Rectal smooth muscle tissue (tissue), 1 donor: ENCODE results near the gene KLHL17.

Experiments
- H3K27ac ChIP-seq: one replicate; pipeline ENCODE4 v1.7.0; 2013; ENCODE audit warnings: low read depth, low read length, inconsistent platforms
- H3K27me3 ChIP-seq: one replicate; pipeline ENCODE4 v1.7.0; 2013; ENCODE audit warnings: low read length; ENCODE audit not compliant: control insufficient read depth, insufficient read depth
- H3K36me3 ChIP-seq: one replicate; pipeline ENCODE4 v1.7.0; 2013; ENCODE audit warnings: low read length; ENCODE audit not compliant: control insufficient read depth, insufficient read depth
- H3K4me1 ChIP-seq: one replicate; pipeline ENCODE4 v1.7.0; 2013; ENCODE audit warnings: low read length; ENCODE audit not compliant: control insufficient read depth, insufficient read depth
- H3K4me3 ChIP-seq: one replicate; pipeline ENCODE4 v1.7.0; 2013; ENCODE audit warnings: low read length
- H3K9ac ChIP-seq: one replicate; pipeline ENCODE4 v1.7.0; 2013; ENCODE audit warnings: low read length

The KLHL17 gene

GRCh38 chr1:952603-953002 is 7.8 kb upstream of the KLHL17 start:
- H3K4me3 ChIP-seq: no peak overlapping the region
- no peaks in the 10 kb centered on the region for H3K27me3 ChIP-seq
- H3K36me3 ChIP-seq: peaks cover 46% of the 10 kb centered on the region
- H3K4me1 ChIP-seq: peaks cover 1% of the 10 kb centered on the region
- no peak overlapping the region for H3K27ac ChIP-seq
- no peak overlapping the region for H3K9ac ChIP-seq

GRCh38 chr1:953524-954320 is 6.7 kb upstream of the KLHL17 start:
- Histone ChIP-seq H3K36me3 (peaks cover 40% of the 10 kb centered on the region), H3K27ac (no peak overlapping the region), H3K4me1 (peaks cover 4% of the 10 kb centered on the region), H3K9ac (no peak overlapping the region), H3K4me3 (no peak overlapping the region), H3K27me3 (no peaks in the 10 kb centered on the region)

- no peaks in the 10 kb centered on the region for H3K27me3 ChIP-seq
- no peak overlapping the region for H3K27ac ChIP-seq
- H3K9ac ChIP-seq: no peak overlapping the region
- H3K4me1 ChIP-seq: peaks cover 4% of the 10 kb centered on the region
- H3K36me3 ChIP-seq: peaks cover 39% of the 10 kb centered on the region
- no peak overlapping the region for H3K4me3 ChIP-seq
These were observed 5.5 kb upstream of the KLHL17 start for GRCh38 chr1:954927-955326.

GRCh38 chr1:955474-955873 is 4.9 kb upstream of the KLHL17 start:
- Histone ChIP-seq H3K9ac (no peak overlapping the region), H3K27ac (no peak overlapping the region), H3K36me3 (peaks cover 34% of the 10 kb centered on the region), H3K4me1 (peaks cover 4% of the 10 kb centered on the region), H3K4me3 (no peak overlapping the region), H3K27me3 (no peaks in the 10 kb centered on the region)

GRCh38 chr1:956636-957035 is 3.7 kb upstream of the KLHL17 start:
- H3K27me3 ChIP-seq: no peaks in the 10 kb centered on the region

GRCh38 chr1:958823-959730 is 1.3 kb upstream of the KLHL17 start, which contains the start of gene NOC2L:
Gene NOC2L (minus strand): TSS chr1:959256. CDS start chr1:959240, 16 bp downstream.
- H3K4me1 ChIP-seq: peaks cover 4% of the 10 kb centered on the region
- peak within 1 kb of the TSS; percentile 22 for H3K27ac ChIP-seq
- peak within 1 kb of the TSS; percentile 57 for H3K9ac ChIP-seq
- H3K36me3 ChIP-seq: peaks cover 19% of the 10 kb centered on the region
- peak within 1 kb of the TSS; percentile 94 for H3K4me3 ChIP-seq
- no peaks in the 10 kb centered on the region for H3K27me3 ChIP-seq

More at GRCh38 chr1:956636-957035, 3.7 kb upstream of the KLHL17 start:
- Histone ChIP-seq H3K27ac (no peak overlapping the region), H3K4me1 (peaks cover 4% of the 10 kb centered on the region), H3K4me3 (no peak overlapping the region), H3K9ac (no peak overlapping the region), H3K36me3 (peaks cover 30% of the 10 kb centered on the region)

- H3K27me3 ChIP-seq: no peaks in the 10 kb centered on the region
- H3K27ac ChIP-seq: no peak overlapping the region
- no peak overlapping the region for H3K9ac ChIP-seq
- peaks cover 4% of the 10 kb centered on the region for H3K4me1 ChIP-seq
- H3K4me3 ChIP-seq: peak overlapping the region; percentile 59
- peaks cover 17% of the 10 kb centered on the region for H3K36me3 ChIP-seq
These were observed 537 bp upstream of the KLHL17 start for GRCh38 chr1:959731-960362.

- no peak overlapping the region for H3K27ac ChIP-seq
- peaks cover 4% of the 10 kb centered on the region for H3K36me3 ChIP-seq
- peak overlapping the region; percentile 58 for H3K4me3 ChIP-seq
- H3K9ac ChIP-seq: no peak overlapping the region
- peaks cover 4% of the 10 kb centered on the region for H3K4me1 ChIP-seq
- H3K27me3 ChIP-seq: no peaks in the 10 kb centered on the region
These were observed 817 bp downstream of the KLHL17 start for GRCh38 chr1:961132-961669.

GRCh38 chr1:962381-963300 is 2.3 kb downstream of the KLHL17 start:
- Histone ChIP-seq H3K4me1 (peaks cover 2% of the 10 kb centered on the region), H3K36me3 (no peaks in the 10 kb centered on the region), H3K4me3 (no peak overlapping the region), H3K27ac (no peak overlapping the region), H3K9ac (no peak overlapping the region), H3K27me3 (peaks cover 1% of the 10 kb centered on the region)

GRCh38 chr1:963301-963651 is 2.9 kb downstream of the KLHL17 start:
- Histone ChIP-seq H3K4me1 (no peaks in the 10 kb centered on the region), H3K9ac (no peak overlapping the region), H3K27me3 (peaks cover 7% of the 10 kb centered on the region), H3K36me3 (no peaks in the 10 kb centered on the region), H3K4me3 (no peak overlapping the region), H3K27ac (no peak overlapping the region)

- Histone ChIP-seq H3K27ac (no peak overlapping the region), H3K4me1 (no peaks in the 10 kb centered on the region), H3K9ac (no peak overlapping the region), H3K36me3 (no peaks in the 10 kb centered on the region), H3K27me3 (peaks cover 8% of the 10 kb centered on the region), H3K4me3 (no peak overlapping the region)
These were observed 3.6 kb downstream of the KLHL17 start for GRCh38 chr1:963746-964525.
